GM12864 (cell line): Measurements from ENCODE around the gene LDLRAD3.
"Not testable (repeated sequence)": the region's sequence is repeated elsewhere in the genome, so short reads cannot be mapped to it uniquely, and the experiment has no call there.

ENCODE experiments used
- DNase-seq: peaks from one replicate; pipeline ENCODE4 v3.0.0-alpha.2; 2011; ENCODE audit warnings: low read depth
- H3K4me3 ChIP-seq: 2 replicates; pipeline ENCODE4 v1.5.1; 2011; ENCODE audit warnings: mild to moderate bottlenecking, low read depth, low read length, control low read depth
- TF ChIP-seq, protein P1 (sequence below): IDR thresholded peaks from 2 replicates; pipeline ENCODE4 v1.5.1; 2011; ENCODE audit warnings: low read depth, mild to moderate bottlenecking, moderate library complexity, low read length, control low read depth, inconsistent platforms; ENCODE audit errors: missing control alignments

Gene LDLRAD3

DNA sequence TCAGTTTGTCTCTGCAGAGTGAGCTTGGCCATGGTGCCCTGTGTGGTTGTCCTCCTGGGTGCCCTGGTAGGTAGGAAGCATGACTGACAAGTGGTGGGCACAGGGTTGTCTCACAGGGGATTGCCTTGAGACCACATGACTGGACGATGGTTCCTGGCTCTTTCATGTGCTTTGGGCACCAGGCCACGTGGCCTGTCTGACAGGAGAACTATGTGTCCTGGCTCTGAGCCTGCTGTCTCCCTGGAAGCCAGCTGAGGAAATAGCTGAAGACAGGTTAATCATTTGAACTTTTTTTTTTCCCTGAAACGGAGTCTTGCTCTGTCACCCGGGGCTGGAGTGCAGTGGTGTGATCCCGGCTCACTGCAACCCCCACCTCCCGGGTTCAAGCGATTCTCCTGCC, 93.2 kb downstream of the LDLRAD3 start:
- DNase-seq = no peak
- TF ChIP-seq, protein P1, sequence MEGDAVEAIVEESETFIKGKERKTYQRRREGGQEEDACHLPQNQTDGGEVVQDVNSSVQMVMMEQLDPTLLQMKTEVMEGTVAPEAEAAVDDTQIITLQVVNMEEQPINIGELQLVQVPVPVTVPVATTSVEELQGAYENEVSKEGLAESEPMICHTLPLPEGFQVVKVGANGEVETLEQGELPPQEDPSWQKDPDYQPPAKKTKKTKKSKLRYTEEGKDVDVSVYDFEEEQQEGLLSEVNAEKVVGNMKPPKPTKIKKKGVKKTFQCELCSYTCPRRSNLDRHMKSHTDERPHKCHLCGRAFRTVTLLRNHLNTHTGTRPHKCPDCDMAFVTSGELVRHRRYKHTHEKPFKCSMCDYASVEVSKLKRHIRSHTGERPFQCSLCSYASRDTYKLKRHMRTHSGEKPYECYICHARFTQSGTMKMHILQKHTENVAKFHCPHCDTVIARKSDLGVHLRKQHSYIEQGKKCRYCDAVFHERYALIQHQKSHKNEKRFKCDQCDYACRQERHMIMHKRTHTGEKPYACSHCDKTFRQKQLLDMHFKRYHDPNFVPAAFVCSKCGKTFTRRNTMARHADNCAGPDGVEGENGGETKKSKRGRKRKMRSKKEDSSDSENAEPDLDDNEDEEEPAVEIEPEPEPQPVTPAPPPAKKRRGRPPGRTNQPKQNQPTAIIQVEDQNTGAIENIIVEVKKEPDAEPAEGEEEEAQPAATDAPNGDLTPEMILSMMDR = no peak
- no peak overlapping the region for H3K4me3 ChIP-seq

DNA sequence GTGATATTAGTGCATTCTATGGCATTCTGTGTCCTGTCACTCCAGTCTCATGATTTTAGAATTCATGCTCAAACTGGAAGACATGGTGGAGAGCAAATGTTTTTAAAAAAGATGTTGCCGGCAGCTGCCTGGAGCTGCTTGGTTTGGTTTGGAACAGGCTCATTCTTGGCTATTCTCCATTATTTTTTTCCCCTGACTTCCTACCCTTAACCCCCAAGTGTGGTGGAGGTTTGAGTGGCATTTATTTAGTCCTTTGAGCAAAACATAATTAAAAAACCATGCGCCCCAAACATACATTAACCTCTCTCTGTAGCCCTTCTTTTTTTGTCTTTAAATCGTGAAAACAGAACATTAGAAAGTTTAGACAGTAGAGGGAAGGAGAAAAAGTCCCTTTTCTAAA, 94.7 kb downstream of the LDLRAD3 start:
- no peak overlapping the region for H3K4me3 ChIP-seq
- TF ChIP-seq, protein P1 = no peak
- DNase-seq = no peak

DNA sequence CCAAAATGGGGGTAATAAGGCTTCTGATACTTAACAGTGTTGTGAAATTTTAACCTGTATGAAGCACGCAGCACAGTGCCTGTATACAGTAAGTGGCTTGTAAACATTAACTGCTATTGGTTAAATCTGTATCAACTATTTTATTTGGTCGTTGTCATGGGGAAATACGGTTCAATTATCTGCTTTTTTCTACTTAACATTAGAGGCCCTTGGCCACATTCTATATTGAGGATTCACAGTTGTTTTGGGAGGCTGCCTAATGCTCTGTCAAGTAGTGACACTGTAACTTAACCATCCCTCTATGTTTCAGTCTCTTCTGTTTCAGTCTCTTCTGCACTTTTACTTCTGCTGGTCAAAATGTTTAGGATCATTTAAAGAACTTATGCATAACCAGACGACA, 95.6 kb downstream of the LDLRAD3 start:
- DNase-seq = no peak
- no peak overlapping the region for H3K4me3 ChIP-seq
- TF ChIP-seq, protein P1 = no peak

DNA sequence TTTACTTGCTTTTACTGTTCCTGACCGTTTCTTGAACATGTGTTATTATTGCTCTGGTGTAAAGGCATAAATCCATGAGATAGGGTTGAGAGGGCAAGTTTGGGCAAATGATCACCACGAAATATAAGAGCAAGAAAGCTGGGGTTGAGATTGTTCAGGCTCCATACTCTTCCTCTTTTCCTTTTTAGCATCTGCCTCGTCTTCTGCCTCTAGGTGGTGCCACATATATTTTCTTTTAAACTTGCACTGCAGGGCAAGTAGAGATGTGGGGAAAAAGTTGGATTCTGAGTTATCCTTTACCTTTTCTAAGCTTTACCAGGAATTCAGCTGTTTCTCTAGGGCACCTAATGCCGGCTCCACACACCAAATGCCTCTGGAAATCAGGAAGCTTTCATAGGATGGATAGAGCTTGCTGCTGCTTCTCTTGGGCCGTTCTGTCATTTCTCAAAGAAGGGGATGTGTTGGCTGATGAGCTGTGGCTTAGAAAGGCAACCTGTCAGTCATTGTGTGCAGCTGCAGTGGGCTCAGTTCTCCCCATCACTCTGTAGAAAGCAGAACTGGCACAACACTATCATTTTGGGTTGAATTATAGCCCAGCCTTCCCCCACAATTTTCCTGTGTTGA, 98.2 kb downstream of the LDLRAD3 start:
- DNase-seq = no peak

DNA sequence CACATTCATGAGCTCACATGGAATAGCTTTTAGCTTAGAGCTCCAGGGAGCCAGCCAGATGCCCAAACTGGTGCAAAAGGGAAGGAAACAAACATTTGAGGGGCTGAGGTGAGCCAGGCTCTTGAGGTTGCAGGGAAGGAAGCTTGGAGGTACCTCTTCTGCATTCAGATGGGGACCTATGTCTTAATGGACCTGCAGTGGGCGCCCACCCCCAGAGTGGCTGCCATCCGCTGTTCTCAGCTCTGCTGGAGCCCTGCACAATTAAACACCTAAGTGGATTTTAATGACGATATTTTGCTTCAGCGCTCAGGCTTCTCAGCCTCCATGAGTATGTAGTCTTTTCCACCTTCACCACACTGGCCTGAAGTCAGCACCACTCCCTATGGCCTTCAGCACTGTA, 100.8 kb downstream of the LDLRAD3 start:
- DNase-seq = no peak
- TF ChIP-seq, protein P1 = no peak
- H3K4me3 ChIP-seq = no peak overlapping the region

More for the DNA sequence above, 98.2 kb downstream of the LDLRAD3 start:
- H3K4me3 ChIP-seq = no peak overlapping the region
- TF ChIP-seq, protein P1 = peak; percentile 56

DNA sequence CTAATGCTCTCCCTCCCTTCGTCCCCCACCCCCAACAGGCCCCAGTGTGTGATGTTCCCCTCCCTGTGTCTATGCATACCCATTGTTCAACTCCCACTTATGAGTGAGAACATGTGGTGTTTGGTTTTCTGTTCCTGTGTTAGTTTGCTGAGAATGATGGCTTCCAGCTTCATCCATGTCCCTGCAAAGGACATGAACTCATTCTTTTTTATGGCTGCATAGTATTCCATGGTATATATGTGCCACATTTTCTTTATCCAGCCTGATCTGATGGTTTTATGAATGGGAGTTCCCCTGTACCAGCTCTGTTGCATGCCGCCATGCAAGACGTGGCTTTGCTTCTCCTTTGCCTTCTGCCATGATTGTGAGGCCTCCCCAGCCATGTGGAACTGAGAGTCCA, 102.1 kb downstream of the LDLRAD3 start:
- DNase-seq = not testable (repeated sequence)

DNA sequence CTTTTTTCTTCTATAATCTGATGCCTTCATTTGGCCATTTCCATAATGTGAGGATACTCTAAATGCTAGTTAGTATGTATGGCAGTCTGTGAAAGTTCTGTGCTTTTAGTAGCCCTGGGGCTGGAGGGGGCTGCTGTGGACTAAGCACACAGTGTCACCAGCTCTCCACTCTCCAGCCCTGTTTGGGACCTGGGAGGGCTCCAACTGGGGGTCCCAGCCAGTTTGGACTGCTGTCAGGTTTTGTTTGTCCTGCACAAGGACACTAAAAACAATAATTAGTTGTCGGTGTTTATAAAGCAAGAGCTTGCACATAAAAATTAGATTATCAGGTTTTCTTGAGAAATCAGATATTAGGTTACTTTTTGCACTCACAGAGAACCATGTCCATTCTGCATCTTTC, 103.1 kb downstream of the LDLRAD3 start:
- no peak for DNase-seq
- H3K4me3 ChIP-seq = no peak overlapping the region
- TF ChIP-seq, protein P1 = no peak

More for the DNA sequence above, 102.1 kb downstream of the LDLRAD3 start:
- not testable (repeated sequence) for H3K4me3 ChIP-seq

DNA sequence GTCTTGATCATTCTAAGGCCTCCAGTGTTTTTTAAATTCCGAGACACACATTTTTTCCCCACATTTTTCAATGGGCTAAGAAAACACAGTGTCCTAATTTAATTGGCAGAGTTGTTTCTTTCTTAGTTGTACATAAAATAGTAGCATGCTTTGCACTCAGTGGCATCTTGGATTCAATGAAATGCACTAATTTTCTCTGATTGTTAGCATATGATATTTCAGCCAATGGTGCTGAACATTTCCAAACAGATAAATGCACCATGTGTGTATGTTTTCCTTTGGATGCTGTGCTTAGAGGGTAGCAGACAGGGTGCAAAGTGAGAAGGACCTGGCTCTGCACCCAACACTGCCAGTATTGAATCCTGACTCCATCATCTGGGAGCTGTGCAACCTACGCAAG, 103.5 kb downstream of the LDLRAD3 start:
- H3K4me3 ChIP-seq = no peak overlapping the region
- TF ChIP-seq, protein P1 = no peak
- no peak for DNase-seq
